Stimulated activated CD8-positive, alpha-beta memory T cell treated with anti-CD3 and anti-CD28 coated beads, Interleukin-15, amount 100 ng/mL, for 4 hours (primary cell): ENCODE data around the gene FRMD4A.
"Not testable (repeated sequence)": the region's sequence is repeated elsewhere in the genome, so short reads cannot be mapped to it uniquely, and the experiment has no call there.

ENCODE experiments used
- DNase-seq, 2 donors: peaks; one replicate each; pipeline ENCODE4 v3.0.0-alpha.2; 2020; ENCODE audit warnings: low read depth in 2 of 2

The FRMD4A gene

DNA sequence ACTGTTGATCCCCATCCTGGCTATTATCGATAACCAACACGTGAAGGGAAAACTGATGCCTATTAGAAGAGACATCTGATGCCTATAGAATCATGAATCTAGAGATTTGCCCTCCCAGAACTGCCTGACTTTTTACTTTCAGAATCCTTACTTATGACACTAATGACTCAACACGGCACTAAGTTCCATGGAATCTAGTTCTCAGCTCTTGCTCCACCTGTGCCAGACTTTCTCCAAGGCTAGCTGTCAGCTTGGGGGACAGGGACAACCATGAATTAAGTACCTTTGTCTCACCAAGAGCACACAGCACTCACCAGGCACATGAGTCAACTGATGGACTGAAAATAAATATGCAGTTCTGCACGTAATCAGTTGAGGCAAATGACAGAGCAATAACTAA is 184.2 kb downstream of the FRMD4A start:
- DNase-seq = no peak

DNA sequence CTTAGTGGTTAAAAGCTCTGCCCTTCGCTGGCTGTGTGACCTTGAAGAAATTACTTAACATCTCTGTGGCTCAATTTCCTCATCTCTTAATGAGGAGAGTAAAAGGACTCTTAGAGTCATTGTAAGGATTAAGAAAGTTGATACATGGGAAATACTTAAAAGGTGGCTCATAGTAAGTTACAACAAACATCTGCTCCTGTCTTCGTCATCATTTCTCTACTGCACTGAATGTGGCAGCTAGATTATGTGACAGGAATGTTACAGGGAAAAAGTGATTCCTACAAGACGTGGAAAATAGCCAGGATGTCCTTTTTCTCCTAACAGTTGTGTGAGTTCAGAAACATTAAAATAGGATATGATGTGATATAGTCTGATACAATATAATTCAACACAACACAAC is 184.7 kb downstream of the FRMD4A start:
- no peak for DNase-seq

GRCh38 chr10:14144451-14144850 is 186.3 kb downstream of the FRMD4A start:
- DNase-seq = no peak

DNA sequence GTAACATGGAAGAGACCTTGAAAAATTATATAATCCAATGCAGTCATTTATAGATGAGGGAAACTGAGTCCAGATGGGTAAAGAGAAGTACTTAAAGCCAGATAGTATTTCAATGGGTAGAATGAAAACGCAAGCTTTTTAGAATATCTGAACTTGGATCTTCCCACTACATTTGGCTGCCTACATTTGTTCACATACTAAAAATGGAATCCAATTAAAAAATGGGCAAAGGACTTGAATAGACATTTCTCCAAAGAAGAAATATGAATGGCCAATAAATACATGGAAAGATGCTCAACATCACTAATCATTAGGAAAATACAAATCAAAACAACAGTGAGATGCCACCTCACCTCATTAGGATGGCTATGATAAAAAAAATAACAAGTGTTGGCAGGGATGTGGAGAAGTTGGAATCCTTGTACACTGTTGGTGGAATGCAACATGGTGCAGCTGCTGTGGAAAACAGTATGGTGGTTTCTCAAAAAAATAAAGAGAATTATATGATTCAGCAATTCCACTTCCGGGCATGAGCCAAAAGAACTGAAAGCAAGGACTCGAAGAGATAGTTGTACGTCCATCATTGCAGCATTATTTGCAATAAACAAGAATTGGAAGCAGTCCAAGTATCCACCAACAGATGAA is 188.0 kb downstream of the FRMD4A start:
- no peak for DNase-seq

GRCh38 chr10:14141283-14141682 is 189.4 kb downstream of the FRMD4A start:
- DNase-seq = no peak

- no peak for DNase-seq
Observed at GRCh38 chr10:14137391-14137790, 193.3 kb downstream of the FRMD4A start.

DNA sequence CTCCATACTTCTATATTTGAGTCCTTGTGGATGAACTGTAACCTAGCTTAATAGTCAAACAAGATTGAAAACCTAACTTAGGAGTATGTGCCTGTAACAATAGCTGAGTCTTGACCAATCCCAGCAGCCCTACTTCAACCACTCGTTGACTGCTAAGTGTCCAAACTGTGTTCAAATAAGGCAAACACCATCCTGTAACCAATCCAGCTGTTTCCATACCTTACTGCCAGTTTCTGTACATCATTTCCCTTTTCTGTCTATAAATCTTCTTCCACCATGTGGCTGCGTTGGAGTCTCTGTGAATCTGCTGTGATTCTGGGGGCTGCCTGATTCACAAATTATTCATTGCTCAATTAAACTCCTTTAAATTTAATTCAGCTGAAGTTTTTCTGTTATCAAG is 195.5 kb downstream of the FRMD4A start:
- DNase-seq = not testable (repeated sequence)

- DNase-seq = no peak
Observed at GRCh38 chr10:14134275-14134674, 196.4 kb downstream of the FRMD4A start.

DNA sequence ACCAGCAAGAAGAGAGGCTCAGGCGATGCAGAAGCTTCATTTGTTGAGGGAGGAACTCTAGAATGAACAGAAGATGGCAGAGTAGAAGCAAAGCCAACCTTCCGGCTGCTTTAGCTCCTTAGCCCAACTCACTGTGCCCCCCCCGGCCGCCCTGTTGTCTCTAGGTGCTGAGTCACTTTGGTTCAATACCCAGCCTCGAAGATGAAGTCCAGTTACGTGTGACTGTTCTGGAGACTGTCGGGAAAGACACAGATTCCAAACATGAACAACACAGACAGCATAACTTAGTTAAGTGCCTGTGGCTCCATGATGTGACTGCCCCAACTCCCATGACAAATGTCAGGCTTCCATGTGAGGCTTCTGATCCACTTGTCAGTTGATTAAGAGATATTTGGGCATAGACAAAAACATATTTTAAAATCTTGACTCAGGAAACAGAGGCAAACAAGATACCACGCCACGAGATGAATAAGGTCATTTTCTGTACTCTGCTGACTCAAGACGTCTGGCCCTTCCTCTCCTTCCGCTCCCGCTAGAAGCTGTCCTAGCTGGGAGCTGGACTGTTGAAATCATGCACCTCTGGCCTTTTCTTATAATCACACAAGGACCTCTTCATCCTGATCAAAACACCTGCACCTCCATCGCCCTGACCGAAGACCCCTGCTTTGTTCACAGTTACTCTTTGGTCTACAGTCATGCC is 199.3 kb downstream of the FRMD4A start:
- no peak for DNase-seq

DNA sequence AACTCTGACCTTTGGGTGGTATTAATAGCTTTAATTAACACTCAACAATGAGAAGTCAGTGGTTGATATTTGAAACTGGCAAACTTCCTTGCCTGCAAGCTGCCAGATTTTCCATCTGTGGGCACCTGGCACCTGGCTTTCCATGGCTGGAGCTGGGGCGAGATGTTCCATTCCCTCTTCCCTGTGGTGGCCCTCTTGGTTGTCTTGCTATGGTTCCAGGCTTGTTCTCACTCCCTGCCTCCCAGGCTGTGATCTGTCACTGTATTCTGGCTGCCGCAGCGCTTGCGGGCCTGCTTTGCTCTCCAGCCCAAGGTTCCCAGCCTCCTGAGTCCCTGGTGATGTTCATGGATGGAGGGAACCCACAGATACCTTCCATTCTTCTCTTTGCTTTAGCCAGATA is 201.0 kb downstream of the FRMD4A start:
- DNase-seq = no peak

DNA sequence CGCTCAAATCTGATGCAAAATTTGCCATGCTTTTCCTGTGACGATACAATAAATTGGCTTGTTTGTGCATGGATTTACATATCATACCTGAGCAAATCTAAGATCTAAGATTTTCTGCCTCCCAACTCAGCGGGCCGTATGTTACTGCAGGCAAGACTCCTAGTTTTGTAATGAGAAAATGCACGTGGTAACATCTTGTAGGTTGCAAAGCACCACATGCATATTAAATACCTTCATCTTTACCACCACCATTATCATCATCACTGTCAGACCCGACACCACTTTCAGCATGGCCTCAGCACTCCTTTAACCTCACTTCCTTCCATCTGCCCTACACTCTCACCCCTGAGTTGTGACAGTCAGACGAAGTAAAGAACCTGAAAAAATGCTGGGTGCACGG is 202.2 kb downstream of the FRMD4A start:
- no peak for DNase-seq

DNA sequence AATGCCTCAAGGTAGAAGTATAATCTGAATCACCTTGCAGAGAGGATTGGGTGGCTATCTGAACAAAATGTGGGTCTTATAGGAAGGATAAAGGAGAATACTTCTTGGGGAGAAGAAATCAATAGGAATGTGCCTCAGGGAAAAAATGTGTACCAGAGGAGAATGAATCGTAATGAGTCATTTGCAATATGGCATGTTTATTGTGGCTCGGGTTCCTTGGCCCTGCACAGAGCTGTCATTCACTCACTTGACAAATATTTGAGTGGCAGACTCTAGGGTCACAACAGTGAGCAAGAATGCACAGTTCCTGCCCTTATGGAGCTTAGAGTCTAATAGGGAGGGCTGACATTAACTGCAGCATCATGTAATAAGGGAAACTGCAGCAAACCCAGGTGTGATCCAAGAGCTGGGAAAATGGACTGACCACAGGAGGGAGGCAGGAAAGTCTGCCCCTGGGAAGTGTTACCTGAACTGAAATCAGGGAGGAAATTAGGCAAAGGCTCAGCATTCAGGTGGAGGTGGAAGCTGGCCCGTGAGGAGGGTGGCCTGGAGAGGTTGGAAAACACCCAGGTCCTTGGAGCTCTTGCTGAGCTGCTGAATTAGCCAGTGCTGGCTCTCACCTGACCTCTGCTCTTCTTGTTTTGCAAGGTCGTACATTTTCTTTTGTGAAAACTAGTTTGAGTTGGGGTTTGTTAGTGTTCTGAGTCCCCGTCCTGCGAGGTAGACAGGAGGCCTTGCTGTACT is 203.9 kb downstream of the FRMD4A start:
- no peak for DNase-seq

- no peak for DNase-seq
Observed at GRCh38 chr10:14125564-14125963, 205.2 kb downstream of the FRMD4A start.

DNA sequence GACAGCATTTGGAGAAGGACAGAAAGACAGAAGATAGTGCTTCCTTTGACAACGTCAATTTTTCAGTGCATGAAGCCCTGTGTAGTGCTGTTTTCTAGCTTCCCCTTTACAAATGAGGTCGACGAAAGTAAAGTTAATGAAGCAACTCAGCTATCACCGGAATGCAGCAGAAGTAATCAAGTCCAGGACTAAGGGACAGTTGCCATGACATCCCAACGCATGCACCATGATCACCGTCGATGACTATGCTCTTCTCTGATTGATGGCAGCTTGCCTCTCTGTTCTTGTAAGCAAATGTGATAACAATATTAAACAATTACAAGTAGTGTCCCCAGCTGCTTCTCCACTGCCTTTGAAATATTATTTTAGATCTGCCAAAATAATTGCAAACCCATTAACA is 205.8 kb downstream of the FRMD4A start:
- no peak for DNase-seq

GRCh38 chr10:14123139-14123538 is 207.6 kb downstream of the FRMD4A start:
- DNase-seq = no peak

DNA sequence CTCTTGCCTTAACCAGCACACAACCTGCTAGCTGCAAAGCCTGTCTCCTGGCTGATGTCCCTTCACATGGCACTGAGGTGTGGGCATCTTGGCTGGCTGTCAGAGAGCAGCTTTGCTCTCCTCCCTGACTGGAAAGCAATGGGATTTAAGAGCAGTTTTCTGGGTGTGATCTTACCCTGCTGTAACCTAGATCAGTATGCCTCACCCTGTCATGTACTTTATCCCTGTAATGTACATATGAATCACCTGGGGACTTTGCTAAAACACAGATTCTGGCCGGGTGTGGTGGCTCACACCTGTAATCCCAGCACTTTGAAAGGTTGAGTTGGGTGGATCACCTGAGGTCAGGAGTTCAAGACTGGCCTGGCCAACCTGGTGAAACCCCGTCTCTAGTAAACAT is 209.9 kb downstream of the FRMD4A start:
- DNase-seq = no peak

- DNase-seq = no peak
Observed at GRCh38 chr10:14118953-14119352, 211.8 kb downstream of the FRMD4A start.

DNA sequence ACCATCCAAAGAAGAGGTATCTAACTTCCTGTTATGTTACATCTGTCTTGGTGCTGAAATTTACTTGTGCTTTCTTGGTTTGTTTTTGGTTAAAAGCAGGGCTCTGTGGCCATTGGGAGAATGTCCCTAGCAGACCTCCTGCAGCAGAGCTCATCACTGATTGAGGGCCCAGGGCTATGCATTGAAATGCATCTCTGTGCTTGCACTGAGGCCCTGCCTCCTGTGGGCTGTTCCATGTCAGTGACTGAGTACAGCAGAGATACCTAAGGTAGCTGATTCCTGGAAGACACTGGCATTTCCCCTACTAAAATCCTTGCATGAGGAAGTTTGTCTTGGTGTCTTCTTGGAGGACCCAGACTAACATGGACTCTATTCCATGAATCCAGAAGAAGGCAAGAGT is 213.9 kb downstream of the FRMD4A start:
- DNase-seq = no peak

- no peak for DNase-seq
Observed at GRCh38 chr10:14116021-14116420, 214.7 kb downstream of the FRMD4A start.

GRCh38 chr10:14114791-14115190 is 215.9 kb downstream of the FRMD4A start:
- no peak for DNase-seq

GRCh38 chr10:14112056-14112455 is 218.7 kb downstream of the FRMD4A start:
- no peak for DNase-seq

- no peak for DNase-seq
Observed at GRCh38 chr10:14111208-14111607, 219.5 kb downstream of the FRMD4A start.

GRCh38 chr10:14106828-14107227 is 223.9 kb downstream of the FRMD4A start:
- no peak for DNase-seq
